VCaP (cell line): ENCODE measurements around the gene HAPLN1.
A peak's percentile ranks its signal among the peaks of the same experiment; 100 is the strongest.

Experiments
- H3K27ac ChIP-seq: fragments of 450-650 bp; 2 replicates; pipeline ENCODE4 v1.5.1; 2017
- TF ChIP-seq, protein P1 (sequence below): fragments of 450-650 bp; conservative IDR thresholded peaks from 2 replicates; pipeline ENCODE4 v1.5.1; 2017; ENCODE audit warnings: mild to moderate bottlenecking, moderate library complexity

Gene HAPLN1

DNA sequence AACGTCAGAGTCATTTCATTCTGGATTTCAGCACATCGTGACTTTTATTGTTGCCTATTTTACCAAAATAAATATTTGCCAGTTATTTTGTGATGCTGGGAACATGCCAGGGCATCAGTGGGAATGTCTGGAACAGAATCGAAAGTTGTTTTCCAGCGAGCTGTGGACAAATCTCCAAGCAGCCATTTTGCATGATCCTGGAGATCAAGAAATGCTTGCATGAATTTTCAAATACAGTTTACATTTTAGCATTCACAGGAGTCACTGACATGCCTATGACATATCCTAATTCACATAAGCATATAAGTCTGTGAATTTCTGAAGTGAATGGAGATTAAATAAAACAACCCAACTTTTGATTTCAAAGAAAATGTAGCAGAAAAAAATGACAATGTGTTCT is 129.7 kb downstream of the HAPLN1 start:
- TF ChIP-seq, protein P1, sequence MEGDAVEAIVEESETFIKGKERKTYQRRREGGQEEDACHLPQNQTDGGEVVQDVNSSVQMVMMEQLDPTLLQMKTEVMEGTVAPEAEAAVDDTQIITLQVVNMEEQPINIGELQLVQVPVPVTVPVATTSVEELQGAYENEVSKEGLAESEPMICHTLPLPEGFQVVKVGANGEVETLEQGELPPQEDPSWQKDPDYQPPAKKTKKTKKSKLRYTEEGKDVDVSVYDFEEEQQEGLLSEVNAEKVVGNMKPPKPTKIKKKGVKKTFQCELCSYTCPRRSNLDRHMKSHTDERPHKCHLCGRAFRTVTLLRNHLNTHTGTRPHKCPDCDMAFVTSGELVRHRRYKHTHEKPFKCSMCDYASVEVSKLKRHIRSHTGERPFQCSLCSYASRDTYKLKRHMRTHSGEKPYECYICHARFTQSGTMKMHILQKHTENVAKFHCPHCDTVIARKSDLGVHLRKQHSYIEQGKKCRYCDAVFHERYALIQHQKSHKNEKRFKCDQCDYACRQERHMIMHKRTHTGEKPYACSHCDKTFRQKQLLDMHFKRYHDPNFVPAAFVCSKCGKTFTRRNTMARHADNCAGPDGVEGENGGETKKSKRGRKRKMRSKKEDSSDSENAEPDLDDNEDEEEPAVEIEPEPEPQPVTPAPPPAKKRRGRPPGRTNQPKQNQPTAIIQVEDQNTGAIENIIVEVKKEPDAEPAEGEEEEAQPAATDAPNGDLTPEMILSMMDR: no peak
- peak overlapping the region; percentile 32; the same call in 1 of the 2 replicates for H3K27ac ChIP-seq

DNA sequence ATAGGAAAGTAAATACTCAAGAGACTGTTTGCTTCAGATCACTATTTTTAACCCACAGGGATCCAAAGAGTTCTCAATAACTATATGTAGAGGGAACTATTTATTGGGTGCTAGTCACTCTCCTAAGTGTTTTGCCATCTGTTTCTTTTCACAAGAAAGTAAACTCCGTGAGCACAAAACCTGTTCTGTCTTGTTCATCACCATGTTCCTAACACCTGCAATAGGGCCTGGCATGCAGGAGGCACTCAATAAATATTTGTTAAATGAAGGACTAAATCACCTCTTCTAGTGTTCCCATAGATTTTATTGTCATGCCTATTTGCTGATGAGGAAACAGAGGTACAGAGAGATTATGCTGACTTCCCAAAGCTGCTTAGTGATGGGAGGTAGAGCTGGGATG is 130.9 kb downstream of the HAPLN1 start:
- H3K27ac ChIP-seq: 0 out of 2 replicates have a peak overlapping the region, but pooled peaks have one; percentile 32
- TF ChIP-seq, protein P1: no peak
